Mesothelial cell of epicardium (in vitro differentiated cells): Measurements from ENCODE around the gene PALLD. TPM values are rescaled to one million over a fixed set of nuclear protein-coding genes. Genes with fewer than 3 reads are reported as not detected.

Experiments used
- DNase-seq, 2 experiments: peaks; one replicate each; pipeline ENCODE4 v3.0.0; 2021; ENCODE audit warnings: low spot score in 2 of 2; ENCODE audit not compliant: unreplicated experiment in 2 of 2
- H3K27ac Mint-ChIP-seq: 2 replicates; pipeline ENCODE4 v1.8.0; 2021; ENCODE audit warnings: mixed read lengths
- H3K27me3 Mint-ChIP-seq: 2 replicates; pipeline ENCODE4 v1.8.0; 2021; ENCODE audit warnings: low read depth, mixed read lengths
- H3K36me3 Mint-ChIP-seq: 2 replicates; pipeline ENCODE4 v1.8.0; 2021; ENCODE audit warnings: mixed read lengths
- H3K4me1 Mint-ChIP-seq: 2 replicates; pipeline ENCODE4 v1.8.0; 2021; ENCODE audit warnings: mixed read lengths
- H3K4me3 Mint-ChIP-seq: 2 replicates; pipeline ENCODE4 v1.8.0; 2021; ENCODE audit warnings: mild to moderate bottlenecking, moderate library complexity, mixed read lengths
- H3K9me3 Mint-ChIP-seq: 2 replicates; pipeline ENCODE4 v1.8.0; 2021; ENCODE audit warnings: mixed read lengths
- CTCF ChIP-seq: fragments of 200-600 bp; sonication (generic); IDR thresholded peaks from one replicate; pipeline ENCODE4 v1.5.0; 2021; ENCODE audit warnings: antibody characterized with exemption; ENCODE audit not compliant: unreplicated experiment
- total RNA-seq: library from RNA; stranded (reverse); gene quantifications from 3 replicates; pipeline ENCODE4 v1.2.1, GENCODE V29; 2021

PALLD gene
- total RNA-seq, 1 donor from 2014 or later, result 158 TPM

GRCh38 chr4:168560184-168561180 is 63.6 kb downstream of the PALLD start:
- Mint-ChIP-seq H3K36me3 (no peaks in the 10 kb centered on the region), H3K27me3 (no peaks in the 10 kb centered on the region), H3K4me3 (peak overlapping the region; percentile 5), H3K9me3 (no peaks in the 10 kb centered on the region), H3K4me1 (peaks cover 66% of the 10 kb centered on the region), H3K27ac (peak overlapping the region; percentile 96)
- no peak for DNase-seq
- TF ChIP-seq CTCF, result no peak

- peaks cover 62% of the 10 kb centered on the region for H3K4me1 Mint-ChIP-seq
- H3K27me3 Mint-ChIP-seq, result no peaks in the 10 kb centered on the region
- no peak for TF ChIP-seq CTCF
- no peak for DNase-seq
- no peaks in the 10 kb centered on the region for H3K36me3 Mint-ChIP-seq
- H3K4me3 Mint-ChIP-seq, result no peak overlapping the region
- H3K9me3 Mint-ChIP-seq, result no peaks in the 10 kb centered on the region
- peak overlapping the region; percentile 83 for H3K27ac Mint-ChIP-seq
Observed at GRCh38 chr4:168562041-168562571, 65.3 kb downstream of the PALLD start.

- Mint-ChIP-seq H3K27me3 (no peaks in the 10 kb centered on the region), H3K4me1 (peaks cover 49% of the 10 kb centered on the region), H3K27ac (no peak overlapping the region), H3K4me3 (no peak overlapping the region), H3K9me3 (no peaks in the 10 kb centered on the region), H3K36me3 (no peaks in the 10 kb centered on the region)
- no peak for DNase-seq
- TF ChIP-seq CTCF, result no peak
Observed at GRCh38 chr4:168564023-168564422, 67.2 kb downstream of the PALLD start.

GRCh38 chr4:168565130-168565529 is 68.3 kb downstream of the PALLD start:
- H3K4me1 Mint-ChIP-seq, result peaks cover 48% of the 10 kb centered on the region
- H3K27me3 Mint-ChIP-seq, result no peaks in the 10 kb centered on the region
- no peak for DNase-seq
- no peak overlapping the region for H3K4me3 Mint-ChIP-seq
- H3K27ac Mint-ChIP-seq, result no peak overlapping the region
- H3K36me3 Mint-ChIP-seq, result no peaks in the 10 kb centered on the region
- H3K9me3 Mint-ChIP-seq, result no peaks in the 10 kb centered on the region
- no peak for TF ChIP-seq CTCF

GRCh38 chr4:168566726-168567125 is 69.9 kb downstream of the PALLD start:
- no peak for DNase-seq
- Mint-ChIP-seq H3K4me3 (no peak overlapping the region), H3K36me3 (no peaks in the 10 kb centered on the region), H3K4me1 (peaks cover 38% of the 10 kb centered on the region), H3K27me3 (no peaks in the 10 kb centered on the region), H3K9me3 (no peaks in the 10 kb centered on the region), H3K27ac (no peak overlapping the region)
- no peak for TF ChIP-seq CTCF
